NCI-H510A treated with DMSO at 0.1 percent for 48 hours (cell line): ENCODE data around the gene SREBF1.

Source experiments
- DNase-seq: peaks from one replicate; lab custom pipeline; 2025; lab: John Stamatoyannopoulos, UW

Gene SREBF1

GRCh38 chr17:17795946-17796786 lies 40.6 kb downstream of the SREBF1 start:
- DNase-seq: no peak

- DNase-seq: no peak
Measured at GRCh38 chr17:17795296-17795695, 41.5 kb downstream of the SREBF1 start.

GRCh38 chr17:17794382-17794781 lies 42.4 kb downstream of the SREBF1 start:
- DNase-seq: no peak

GRCh38 chr17:17793378-17794214 lies 43.2 kb downstream of the SREBF1 start:
- no peak for DNase-seq

- DNase-seq: no peak
Measured at GRCh38 chr17:17792551-17793377, 44.0 kb downstream of the SREBF1 start.

GRCh38 chr17:17792037-17792550 lies 44.7 kb downstream of the SREBF1 start:
- no peak for DNase-seq

GRCh38 chr17:17790637-17791464 lies 45.9 kb downstream of the SREBF1 start:
- no peak for DNase-seq

GRCh38 chr17:17789828-17790636 lies 46.8 kb downstream of the SREBF1 start:
- no peak for DNase-seq

GRCh38 chr17:17789410-17789809 lies 47.4 kb downstream of the SREBF1 start:
- no peak for DNase-seq

- DNase-seq: no peak
Measured at GRCh38 chr17:17788967-17789366, 47.8 kb downstream of the SREBF1 start.

GRCh38 chr17:17787568-17787967 lies 49.2 kb downstream of the SREBF1 start:
- no peak for DNase-seq

- no peak for DNase-seq
Measured at GRCh38 chr17:17786998-17787397, 49.8 kb downstream of the SREBF1 start.

- DNase-seq: no peak
Measured at GRCh38 chr17:17785407-17785806, 51.4 kb downstream of the SREBF1 start.

- DNase-seq: no peak
Measured at GRCh38 chr17:17784657-17785267, 52.0 kb downstream of the SREBF1 start.

- no peak for DNase-seq
Measured at GRCh38 chr17:17783825-17784656, 52.7 kb downstream of the SREBF1 start.

- DNase-seq: peak; percentile 52
Measured at GRCh38 chr17:17783116-17783824, 53.5 kb downstream of the SREBF1 start.

GRCh38 chr17:17782523-17783115 lies 54.2 kb downstream of the SREBF1 start:
- DNase-seq: no peak
